NCI-H226 (cell line): Measurements from ENCODE around the gene ZBTB48.
A peak's percentile ranks its signal among the peaks of the same experiment; 100 is the strongest.

Experiments used
- DNase-seq: peaks from one replicate; pipeline ENCODE4 v3.0.0-alpha.2; 2015

The ZBTB48 gene

GRCh38 chr1:6614019-6614928, 34.5 kb downstream of the ZBTB48 start:
- no peak for DNase-seq

- no peak for DNase-seq
Measured at GRCh38 chr1:6614929-6615785, 35.4 kb downstream of the ZBTB48 start.

GRCh38 chr1:6619045-6619444, 39.3 kb downstream of the ZBTB48 start:
- DNase-seq: no peak

GRCh38 chr1:6621429-6622391, 41.9 kb downstream of the ZBTB48 start:
- no peak for DNase-seq

- DNase-seq: no peak
Measured at GRCh38 chr1:6622396-6623152, 42.8 kb downstream of the ZBTB48 start.

GRCh38 chr1:6623269-6623965, 43.6 kb downstream of the ZBTB48 start:
- no peak for DNase-seq

- DNase-seq: peak; percentile 80
Measured at GRCh38 chr1:6624710-6625583, 45.2 kb downstream of the ZBTB48 start, which contains the start of gene THAP3. Gene THAP3 (plus strand): TSS chr1:6624868. CDS start chr1:6625219, 351 bp downstream.

- peak; percentile 6 for DNase-seq
Measured at GRCh38 chr1:6625584-6626149, 45.9 kb downstream of the ZBTB48 start.

- no peak for DNase-seq
Measured at GRCh38 chr1:6627031-6627430, 47.2 kb downstream of the ZBTB48 start.

GRCh38 chr1:6627841-6628545, 48.2 kb downstream of the ZBTB48 start:
- DNase-seq: no peak

- no peak for DNase-seq
Measured at GRCh38 chr1:6628971-6629479, 49.2 kb downstream of the ZBTB48 start.

GRCh38 chr1:6630027-6630426, 50.2 kb downstream of the ZBTB48 start:
- no peak for DNase-seq

- DNase-seq: no peak
Measured at GRCh38 chr1:6631058-6631457, 51.3 kb downstream of the ZBTB48 start.

GRCh38 chr1:6632588-6633514, 53.1 kb downstream of the ZBTB48 start:
- DNase-seq: no peak

GRCh38 chr1:6634371-6635052, 54.7 kb downstream of the ZBTB48 start:
- DNase-seq: no peak

GRCh38 chr1:6635161-6635909, 55.5 kb downstream of the ZBTB48 start:
- no peak for DNase-seq
